Forelimb muscle (tissue), 1 donor: ENCODE measurements around the gene PPP1R7. TPM values are rescaled to one million over a fixed set of nuclear protein-coding genes. Genes with fewer than 3 reads are reported as not detected.

Experiments
- DNase-seq: peaks from one replicate; pipeline ENCODE4 v3.0.0-alpha.2; 2013; ENCODE audit warnings: low read depth
- polyA plus RNA-seq: library from polyadenylated mRNA; unstranded; fragments of 120-200 nt; gene quantifications from one replicate; pipeline ENCODE4 v1.2.1, GENCODE V29; 2013; ENCODE audit not compliant: insufficient read length

PPP1R7 gene
- polyA plus RNA-seq, 1 donor = 71.0 TPM

DNA sequence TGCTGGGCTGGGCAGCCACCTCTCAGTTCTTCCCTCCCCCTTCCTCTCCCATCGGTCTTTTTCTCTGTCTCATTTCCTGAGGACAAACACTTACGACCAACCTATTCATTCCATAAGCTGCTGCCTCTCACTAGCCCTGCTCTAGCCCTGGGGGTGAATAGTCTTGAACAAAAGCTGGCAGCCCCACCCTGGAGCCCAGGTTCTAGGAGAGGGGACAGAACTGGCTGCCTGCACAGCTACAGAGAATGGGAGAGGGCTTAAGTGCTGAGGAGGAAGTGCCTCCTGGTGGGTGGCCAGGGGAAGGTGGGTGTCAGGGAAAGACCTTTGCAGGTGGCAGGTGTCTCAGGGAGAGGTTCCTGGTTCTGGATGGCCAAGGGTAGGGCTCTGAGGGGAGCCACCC, 61.0 kb downstream of the PPP1R7 start:
- no peak for DNase-seq

DNA sequence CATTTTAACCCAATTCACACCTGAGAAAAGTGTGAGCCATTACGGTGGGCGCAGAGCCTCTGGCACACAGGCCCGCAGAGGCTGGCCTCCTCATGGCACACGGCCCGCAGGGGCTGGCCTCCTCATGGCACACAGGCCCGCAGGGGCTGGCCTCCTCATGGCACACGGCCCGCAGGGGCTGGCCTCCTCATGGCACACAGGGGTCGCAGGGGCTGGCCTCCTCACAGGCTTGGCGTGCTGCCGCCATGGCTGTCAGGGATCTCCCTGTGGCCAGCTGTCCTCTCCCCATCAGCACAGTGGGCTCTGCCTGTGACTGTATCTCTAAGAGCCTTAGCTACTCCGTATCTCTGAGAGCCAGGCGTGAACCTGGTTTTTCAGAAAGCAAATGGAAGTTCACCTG, 62.8 kb downstream of the PPP1R7 start:
- DNase-seq = no peak

DNA sequence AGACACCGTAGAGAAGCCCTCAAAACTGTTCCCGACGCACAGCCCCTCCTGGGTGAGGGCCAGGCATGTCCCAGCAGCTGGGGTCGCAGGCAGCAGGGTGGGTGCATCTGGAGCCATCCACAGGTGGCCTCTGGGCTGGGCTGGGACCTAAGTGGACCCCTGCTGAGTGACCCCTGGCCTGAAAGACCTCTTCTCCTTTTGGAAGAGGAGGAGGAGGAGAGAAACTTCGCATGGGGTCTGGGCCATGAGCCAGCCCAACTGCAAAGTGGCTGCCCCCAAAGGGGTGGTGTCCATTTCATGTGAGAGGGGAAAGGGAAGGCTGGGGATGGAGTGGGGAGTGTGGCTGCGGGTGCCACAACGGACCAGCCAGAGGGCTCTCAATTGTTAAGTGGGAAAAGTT, 63.3 kb downstream of the PPP1R7 start:
- DNase-seq = no peak

DNA sequence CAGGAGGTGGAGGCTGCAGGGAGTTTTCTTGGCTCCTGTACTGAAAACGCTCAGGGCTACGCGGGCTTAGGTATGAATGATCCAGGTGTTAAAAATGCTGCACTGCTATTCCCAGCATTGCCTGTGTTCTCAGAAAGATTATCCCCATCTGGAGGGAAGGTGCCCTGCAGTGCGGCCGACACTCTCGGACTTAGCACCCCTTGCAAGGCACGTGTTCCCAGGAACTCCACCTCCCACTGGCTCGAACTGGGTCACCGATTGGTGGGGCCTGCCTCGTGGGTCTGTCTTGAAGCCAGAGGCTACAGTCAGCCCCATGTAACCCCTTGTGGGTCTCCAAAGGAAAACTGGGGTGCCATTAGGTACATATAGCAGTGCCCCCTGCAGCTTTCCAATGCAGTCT, 63.9 kb downstream of the PPP1R7 start:
- DNase-seq = no peak

DNA sequence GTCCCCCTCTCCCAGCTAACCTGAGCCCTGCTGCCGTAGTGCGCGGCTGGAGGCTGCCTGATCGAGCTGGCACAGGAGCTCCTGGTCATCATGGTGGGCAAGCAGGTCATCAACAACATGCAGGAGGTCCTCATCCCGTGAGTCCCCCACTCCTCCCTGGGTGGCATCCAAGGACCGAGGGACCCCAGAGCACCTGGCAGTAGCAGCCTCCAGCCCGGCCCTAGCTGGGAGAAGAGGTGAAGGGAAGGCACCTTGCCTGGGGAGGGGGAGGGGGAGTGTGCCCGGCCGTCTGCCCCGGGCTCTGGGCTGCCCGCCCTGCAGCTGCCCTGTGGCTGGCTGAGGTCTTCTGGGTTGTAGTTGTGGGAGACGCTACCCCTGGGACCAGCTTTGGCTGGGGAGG, 64.5 kb downstream of the PPP1R7 start:
- no peak for DNase-seq

DNA sequence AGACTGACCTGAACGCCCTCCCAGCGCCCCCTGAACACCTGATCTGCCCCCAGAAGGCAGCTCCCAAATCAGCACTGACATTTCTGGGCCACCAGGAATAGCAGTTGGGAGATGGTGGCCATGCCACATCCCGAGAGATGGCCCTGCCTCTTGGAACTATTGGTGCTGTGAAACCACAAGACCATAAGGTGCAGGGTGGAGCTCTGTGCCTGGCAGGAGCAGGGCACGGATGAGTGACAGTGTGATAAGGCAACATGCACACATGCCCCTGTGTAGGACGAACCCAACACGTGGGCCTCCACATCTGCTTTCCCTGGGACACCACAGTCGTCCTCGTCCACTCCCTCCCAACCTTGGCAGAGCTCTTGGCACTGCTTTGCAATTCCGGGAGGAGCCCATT, 65.2 kb downstream of the PPP1R7 start:
- no peak for DNase-seq

DNA sequence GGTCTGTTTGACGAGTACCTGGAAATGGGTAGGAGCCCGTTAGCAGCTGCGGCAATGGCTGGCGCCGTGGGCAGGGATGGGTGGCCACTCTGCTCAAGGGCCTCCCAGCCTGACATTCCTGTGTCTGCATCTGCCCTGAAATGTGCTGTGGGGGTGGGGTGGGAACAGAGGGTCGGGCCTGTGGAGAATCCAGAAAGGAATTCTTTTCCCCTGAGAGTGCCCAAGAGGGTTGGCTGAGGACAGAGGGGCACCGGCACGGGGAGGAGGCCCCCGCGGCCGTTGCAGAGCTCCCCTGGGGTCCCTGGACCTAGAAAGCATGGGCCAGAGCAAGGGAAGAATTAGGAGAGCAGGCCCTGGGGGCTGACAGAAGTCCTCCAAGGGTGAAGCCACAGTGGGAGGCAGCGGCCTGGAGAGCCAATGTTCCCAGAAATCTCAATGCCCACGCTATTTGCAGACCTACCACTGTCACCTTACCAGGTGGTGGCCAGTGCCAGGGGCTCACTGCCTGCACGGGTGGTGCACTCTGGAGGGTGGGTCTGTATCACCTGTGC, 66.0 kb downstream of the PPP1R7 start:
- no peak for DNase-seq

DNA sequence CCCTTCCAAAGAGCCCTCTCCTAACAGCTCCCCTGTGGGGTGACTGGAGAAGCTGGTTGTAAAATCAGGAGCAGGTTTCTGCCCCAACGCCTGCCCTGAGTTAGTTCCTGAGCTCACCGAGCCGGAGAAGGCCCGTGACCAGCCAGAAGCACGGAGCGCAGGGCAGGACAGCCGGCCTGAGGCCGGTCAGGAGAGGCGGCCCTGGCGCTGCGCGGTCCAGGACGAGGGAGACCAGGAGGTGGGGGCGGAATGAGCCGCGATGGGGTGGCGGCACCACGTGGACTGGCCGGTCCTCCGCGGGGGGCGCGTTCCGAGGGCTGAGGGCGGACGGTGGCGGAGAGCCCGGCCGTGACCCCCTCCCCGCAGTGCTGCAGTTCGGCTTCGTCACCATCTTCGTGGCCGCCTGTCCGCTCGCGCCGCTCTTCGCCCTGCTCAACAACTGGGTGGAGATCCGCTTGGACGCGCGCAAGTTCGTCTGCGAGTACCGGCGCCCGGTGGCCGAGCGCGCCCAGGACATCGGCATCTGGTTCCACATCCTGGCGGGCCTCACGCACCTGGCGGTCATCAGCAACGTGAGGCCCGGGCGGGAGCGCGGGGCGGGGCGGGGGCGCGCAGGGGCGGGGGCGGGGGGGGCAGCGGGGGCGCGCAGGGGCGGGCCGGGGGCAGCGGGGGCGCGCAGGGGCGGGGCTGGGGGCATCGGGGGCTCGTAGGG, 67.2 kb downstream of the PPP1R7 start:
- no peak for DNase-seq

DNA sequence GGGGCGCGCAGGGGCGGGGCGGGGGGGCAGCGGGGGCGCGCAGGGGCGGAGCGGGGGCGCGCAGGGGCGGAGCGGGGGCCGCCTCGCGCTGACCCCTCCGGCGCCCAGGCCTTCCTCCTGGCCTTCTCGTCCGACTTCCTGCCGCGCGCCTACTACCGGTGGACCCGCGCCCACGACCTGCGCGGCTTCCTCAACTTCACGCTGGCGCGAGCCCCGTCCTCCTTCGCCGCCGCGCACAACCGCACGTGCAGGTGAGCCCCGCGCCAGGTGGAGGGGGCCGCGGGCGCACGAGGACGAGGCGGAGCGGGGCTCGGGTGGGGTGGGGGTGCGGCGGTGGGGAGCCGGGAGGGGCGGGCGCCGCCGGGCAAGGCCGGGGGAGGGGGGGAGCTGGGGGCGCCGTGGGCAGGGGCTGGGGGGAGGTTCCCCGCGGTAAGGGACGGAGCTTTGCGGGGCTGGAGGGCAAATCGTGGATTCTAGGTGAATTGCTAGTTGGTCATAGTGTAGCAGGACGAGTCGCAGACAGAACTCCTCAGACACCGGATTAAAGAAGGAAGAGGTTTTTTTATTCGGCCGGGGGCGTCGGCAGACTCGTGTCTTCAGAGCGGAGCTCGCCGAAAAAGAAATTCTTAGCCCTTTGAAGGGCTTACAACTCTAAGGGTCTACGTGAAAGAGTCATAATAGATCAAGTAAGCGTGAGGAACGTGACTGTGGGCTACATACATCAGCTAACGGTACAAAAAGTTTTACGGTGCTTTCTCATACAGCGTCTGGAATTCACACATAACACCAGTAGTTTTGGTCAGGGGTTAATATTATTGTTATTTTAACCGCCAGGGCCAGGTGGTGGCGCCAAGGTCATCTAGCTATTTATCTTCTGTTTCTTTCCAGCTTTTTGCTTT, 68.1 kb downstream of the PPP1R7 start:
- no peak for DNase-seq

DNA sequence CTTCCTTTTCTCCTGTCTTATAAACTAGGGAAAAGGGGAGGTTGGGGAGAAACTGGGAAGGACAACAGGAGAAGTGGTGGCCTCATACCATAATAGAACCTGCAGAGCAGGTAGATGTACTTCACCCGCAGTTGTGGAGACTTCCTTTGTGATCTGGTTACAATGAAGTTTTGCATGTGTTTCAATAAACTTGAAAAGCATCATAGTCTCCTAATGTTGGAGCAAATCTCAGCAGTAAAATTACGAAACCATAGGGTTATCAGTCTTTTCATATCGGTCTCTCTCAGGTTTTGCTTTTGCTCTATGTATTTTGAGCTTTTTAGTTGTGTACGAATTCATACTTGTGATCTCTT, 68.7 kb downstream of the PPP1R7 start:
- DNase-seq = no peak

DNA sequence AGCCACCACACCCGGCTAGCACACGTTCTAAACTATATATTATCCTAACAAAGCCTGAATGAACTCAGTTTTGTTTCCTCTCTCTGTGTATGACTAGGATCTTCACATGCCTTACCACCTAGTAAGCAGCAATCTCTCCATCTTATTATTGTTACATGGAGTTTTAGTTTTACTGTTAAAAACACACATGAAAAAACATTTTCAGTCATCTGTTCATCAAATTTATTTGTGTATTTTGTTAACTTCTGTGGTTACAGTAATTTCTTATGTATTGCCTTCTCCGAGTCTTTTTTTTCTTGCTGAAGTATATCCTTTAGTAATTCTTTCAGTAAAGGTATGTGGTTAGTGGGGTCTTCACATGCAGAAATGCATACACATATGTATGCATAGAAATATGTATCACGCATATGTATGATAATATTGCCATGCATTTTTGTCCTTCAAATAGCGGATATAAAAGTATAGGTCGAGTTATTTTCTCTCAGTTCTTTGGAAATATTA, 69.6 kb downstream of the PPP1R7 start:
- no peak for DNase-seq

DNA sequence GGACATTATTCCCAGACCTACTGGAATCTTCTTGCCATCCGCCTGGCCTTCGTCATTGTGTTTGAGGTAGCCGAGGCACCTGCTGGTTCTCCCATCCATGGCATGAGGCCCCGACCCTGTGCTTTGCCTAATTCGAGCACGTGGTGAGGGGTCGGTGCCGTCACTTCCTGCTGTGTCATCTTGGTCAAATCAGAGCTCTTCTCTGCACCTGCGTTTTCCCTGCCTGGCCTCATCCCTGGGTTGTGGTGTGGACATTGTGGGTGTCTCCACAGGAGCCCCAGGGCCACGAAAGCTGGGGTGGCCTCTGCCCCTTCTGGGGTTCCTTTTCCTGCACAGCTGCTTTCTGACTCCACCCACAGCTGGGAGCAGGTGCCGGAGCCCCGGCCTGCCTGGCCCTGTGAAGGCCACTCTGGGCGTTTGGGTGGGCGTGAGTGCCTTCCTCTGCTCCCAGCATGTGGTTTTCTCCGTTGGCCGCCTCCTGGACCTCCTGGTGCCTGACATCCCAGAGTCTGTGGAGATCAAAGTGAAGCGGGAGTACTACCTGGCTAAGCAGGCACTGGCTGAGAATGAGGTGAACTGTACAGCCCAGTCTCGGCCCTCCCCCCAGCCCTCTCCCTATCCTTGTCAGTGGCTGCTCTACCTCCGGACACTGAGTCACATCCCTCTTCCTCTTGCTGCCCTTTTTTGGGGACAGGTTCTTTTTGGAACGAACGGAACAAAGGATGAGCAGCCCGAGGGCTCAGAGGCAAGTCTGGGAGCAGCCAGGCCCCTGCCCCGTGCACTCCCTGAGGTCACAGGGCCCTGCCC, 73.1 kb downstream of the PPP1R7 start:
- DNase-seq = no peak

DNA sequence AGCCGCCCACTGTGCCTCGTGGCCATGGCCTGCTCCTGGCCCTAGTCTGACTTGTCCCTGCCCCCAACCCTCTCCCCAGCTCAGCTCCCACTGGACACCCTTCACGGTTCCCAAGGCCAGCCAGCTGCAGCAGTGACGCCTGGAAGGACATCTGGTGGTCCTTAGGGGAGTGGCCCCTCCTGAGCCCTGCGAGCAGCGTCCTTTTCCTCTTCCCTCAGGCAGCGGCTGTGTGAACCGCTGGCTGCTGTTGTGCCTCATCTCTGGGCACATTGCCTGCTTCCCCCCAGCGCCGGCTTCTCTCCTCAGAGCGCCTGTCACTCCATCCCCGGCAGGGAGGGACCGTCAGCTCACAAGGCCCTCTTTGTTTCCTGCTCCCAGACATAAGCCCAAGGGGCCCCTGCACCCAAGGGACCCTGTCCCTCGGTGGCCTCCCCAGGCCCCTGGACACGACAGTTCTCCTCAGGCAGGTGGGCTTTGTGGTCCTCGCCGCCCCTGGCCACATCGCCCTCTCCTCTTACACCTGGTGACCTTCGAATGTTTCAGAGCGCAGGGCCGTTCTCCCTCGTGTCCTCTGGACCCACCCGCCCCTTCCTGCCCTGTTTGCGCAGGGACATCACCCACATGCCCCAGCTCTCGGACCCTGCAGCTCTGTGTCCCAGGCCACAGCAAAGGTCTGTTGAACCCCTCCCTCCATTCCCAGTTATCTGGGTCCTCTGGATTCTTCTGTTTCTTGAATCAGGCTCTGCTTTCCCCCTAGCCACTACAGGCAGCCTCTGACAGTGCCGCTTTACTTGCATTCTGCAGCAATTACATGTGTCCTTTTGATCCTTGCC, 74.0 kb downstream of the PPP1R7 start:
- no peak for DNase-seq

DNA sequence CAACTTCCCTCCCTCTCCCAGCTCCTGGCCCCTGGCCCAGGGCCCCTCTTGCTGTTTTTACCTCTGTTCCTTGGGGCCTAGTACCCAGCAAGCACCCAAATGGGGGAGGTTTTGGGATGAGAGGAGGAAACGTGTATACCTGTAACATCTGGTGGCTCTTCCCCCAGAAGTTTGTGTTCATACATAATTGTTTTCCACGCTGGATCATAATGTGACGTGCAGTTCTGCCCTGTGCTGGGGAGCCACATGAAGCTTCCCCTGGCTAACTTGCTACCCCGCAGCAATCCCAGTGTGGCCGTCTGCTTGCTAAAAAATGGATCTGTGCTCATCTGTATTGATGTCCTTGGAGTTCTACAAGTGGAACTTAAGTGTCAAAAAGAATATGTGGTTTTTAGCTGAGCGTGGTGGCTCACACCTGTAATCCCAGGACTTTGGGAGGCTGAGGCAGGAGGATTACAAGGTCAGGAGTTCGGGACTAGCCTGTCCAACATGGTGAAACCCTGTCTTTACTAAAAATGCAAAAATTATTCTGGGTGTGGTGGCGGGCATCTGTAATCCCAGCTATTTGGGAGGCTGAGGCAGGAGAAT, 74.7 kb downstream of the PPP1R7 start:
- DNase-seq = no peak

DNA sequence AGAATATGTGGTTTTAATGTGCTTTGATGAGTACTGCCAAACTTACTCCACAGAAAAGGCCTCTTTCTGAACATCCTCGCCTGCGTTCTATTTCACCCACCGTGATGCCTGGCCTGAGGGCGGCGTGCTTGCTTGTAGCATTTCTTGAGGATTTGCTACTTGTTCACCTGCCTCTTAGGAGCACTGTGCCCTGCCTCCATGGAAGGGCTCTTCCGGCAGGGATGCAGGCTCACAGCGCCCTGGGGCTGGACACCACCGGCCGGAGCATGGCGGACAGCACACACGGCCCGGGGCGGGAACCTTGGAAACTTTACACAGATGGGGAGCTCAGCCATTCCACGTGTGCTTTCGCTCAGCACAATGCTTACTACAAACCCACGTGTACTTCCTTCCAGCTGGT, 75.3 kb downstream of the PPP1R7 start:
- DNase-seq = no peak

DNA sequence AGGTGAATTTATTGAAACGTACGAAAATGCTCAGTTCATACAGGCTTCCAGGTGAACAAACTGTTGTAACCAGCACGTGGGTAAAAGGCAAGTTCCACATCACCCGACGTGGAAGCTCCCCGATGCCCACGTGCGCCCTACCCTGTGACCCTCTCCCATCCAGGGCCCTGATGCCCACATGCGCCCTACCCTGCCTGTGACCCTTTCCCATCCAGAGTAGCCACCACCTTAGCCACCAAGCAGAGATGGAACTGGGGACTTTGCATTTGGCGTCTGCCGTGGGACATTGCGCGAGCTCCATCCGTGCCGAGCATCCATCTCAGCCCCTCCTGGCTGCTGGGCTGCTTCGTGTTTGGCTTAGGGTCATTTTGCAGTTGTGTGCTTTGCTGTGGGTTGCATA, 75.7 kb downstream of the PPP1R7 start:
- DNase-seq = no peak

DNA sequence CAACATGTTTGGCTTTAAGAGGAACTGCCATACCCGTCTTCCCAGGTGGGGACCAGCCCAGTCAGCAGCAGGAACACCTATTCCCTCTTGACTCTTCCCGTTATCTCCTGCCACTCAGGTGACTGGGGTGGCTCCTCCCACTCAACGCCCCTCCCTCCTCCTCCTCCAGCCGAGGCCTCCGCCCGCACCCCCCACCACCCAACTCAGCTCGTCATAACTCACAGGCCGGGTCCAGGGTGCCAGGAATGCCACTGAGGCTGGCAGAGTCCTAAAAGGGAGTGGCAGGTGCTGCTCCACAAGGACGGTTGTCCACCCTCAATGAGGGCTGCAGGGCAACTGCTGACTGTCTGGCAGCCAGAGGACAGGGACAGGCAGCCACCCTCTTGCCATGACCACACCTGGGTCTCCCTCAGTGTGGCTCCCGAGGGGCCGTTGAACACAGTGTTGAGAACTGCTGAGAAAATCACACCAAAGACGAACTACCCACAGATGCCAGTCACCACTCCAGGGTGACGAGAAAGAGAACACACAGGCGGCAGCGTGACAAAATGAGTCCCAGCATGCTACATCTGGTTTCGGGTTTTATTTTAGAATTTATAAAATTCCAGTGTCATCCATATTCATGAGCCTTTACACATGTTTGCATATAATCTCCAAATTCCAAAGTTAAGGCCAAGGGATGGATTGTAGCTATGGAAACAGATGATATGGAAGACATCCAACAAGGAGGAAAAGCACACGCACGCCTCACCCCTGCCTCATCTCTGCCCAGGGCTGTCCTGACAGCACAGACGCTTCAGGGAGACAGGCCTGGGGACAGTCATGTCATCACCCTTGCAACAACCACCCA, 76.7 kb downstream of the PPP1R7 start:
- DNase-seq = no peak

DNA sequence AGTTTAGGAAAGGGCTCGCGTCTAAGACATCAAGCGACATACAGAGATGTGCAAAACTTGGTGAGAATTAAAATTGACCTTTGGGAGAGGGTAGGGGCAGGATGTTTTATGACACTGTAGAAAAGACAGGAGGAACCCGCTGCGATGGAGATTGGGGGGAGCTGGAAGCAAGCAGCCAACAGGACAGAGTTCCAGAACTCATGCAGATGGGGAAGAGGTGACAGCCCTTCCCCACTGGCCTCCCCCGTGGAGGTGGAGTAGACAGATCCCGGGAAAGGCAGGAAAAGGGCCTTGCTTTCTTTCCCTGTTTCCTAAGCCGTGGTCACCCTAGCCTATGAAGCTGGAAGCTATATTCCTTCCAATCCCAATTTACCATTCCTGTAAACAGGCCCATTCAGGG, 77.3 kb downstream of the PPP1R7 start:
- DNase-seq = no peak

DNA sequence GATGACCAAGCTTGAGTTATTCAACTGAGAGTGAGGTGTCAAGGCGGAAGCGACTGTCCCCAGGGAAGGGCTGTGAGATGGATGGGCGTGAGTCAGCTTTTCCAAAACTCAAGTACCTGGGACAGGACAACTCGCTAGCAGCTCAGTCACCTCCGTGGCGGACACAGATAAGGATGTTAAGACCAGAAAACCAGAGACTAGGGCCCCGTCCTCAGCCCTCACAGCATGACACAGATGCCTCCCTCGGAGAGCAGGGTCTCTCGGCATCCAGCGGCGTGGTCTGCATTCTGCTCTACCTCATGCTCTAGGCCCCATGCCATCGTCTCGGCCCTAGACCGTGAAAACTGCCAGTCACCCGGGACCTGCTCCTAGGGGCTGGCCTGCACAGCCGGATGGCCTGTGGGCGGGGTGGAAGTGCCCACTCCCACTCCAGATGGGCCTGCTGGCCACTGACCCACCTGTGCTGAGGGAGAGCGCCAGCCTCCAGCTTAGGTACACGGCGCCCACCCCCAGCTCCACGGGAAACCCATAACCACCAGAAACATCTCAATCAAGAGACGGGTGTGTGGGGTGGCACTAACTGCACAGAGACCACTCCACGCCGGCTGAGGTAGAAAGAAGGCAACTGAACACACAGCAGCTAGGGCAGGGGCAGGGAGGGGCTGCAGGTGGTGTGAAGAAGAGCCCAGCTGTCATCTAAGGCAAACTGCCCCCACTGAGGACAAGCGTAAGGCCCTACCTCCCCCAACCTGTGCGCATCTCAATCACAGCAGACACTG, 78.0 kb downstream of the PPP1R7 start:
- no peak for DNase-seq
